Measurements from ENCODE around the gene SH3BGRL2. TPM values are rescaled to one million over a fixed set of nuclear protein-coding genes. Genes with fewer than 3 reads are reported as not detected.
A peak's percentile ranks its signal among the peaks of the same experiment; 100 is the strongest.

SH3BGRL2 gene
- total RNA-seq, 1 donor = 2.2 TPM

DNA sequence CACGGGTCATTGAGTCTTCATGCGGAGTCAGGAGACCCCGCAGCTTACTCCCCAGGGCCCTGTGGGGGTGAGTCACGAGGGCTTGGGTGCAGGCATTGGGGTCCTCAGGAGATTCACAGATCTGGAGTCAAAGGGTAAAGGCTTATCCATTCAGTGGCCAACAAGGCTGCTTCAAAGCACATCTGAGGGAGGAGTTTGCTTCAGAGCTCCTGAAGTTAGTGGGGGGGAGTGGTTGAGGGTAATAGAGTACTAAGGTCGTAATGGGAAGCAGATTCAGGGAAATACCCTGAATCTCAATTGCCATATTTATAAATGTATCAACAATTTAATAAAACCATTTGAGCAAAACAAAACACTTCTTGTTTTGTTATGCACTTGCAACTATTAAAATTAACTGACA is 37.3 kb downstream of the SH3BGRL2 start:
- Histone ChIP-seq H3K27me3 (ENCODE audit: insufficient read depth, low read length) (no peaks in the 10 kb centered on the region), H3K4me1 (ENCODE audit: insufficient read depth, low read length) (peaks cover 5% of the 10 kb centered on the region), H3K4me3 (ENCODE audit: insufficient read depth, low read length) (no peak overlapping the region), H4K20me1 (ENCODE audit: insufficient read depth, low read length) (no peaks in the 10 kb centered on the region), H3K4me2 (ENCODE audit: insufficient read depth, low read length) (no peak overlapping the region), H3K27ac (ENCODE audit: low read depth, low read length) (no peak overlapping the region), H2AFZ (ENCODE audit: low read length) (no peak overlapping the region), H3K79me2 (ENCODE audit: insufficient read depth, low read length) (no peaks in the 10 kb centered on the region), H3K36me3 (ENCODE audit: insufficient read depth, low read length) (no peaks in the 10 kb centered on the region), H3K9me3 (ENCODE audit: low read depth, low read length) (no peaks in the 10 kb centered on the region)
- DNase-seq (ENCODE audit: insufficient read length, low spot score, missing footprints) = no peak
- TF ChIP-seq, protein P1, sequence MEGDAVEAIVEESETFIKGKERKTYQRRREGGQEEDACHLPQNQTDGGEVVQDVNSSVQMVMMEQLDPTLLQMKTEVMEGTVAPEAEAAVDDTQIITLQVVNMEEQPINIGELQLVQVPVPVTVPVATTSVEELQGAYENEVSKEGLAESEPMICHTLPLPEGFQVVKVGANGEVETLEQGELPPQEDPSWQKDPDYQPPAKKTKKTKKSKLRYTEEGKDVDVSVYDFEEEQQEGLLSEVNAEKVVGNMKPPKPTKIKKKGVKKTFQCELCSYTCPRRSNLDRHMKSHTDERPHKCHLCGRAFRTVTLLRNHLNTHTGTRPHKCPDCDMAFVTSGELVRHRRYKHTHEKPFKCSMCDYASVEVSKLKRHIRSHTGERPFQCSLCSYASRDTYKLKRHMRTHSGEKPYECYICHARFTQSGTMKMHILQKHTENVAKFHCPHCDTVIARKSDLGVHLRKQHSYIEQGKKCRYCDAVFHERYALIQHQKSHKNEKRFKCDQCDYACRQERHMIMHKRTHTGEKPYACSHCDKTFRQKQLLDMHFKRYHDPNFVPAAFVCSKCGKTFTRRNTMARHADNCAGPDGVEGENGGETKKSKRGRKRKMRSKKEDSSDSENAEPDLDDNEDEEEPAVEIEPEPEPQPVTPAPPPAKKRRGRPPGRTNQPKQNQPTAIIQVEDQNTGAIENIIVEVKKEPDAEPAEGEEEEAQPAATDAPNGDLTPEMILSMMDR (IDR thresholded peaks at IDR 0.05; ENCODE audit: extremely low read depth, low read depth, low read length) = no peak

DNA sequence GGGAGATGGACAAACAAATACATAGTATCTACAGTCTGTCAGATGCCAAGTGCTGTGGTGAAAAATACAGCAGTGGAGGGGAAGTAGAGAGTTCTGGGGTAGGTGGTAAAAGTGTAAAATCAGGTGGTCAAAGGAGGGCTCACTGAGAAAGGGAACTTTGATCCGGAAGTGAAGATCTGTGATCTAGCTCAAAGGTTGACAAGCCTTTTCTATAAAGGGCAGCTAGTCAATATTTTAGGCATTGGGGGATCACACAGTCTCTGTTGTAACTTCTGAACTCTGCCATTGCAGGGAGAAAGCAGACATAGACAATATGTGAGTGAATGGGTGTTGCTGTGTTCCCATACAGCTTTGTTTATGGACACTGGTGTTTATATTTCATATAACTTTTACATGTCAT is 38.6 kb downstream of the SH3BGRL2 start:
- no peak for DNase-seq (ENCODE audit: insufficient read length, low spot score, missing footprints)
- Histone ChIP-seq H3K79me2 (ENCODE audit: insufficient read depth, low read length) (no peaks in the 10 kb centered on the region), H4K20me1 (ENCODE audit: insufficient read depth, low read length) (no peaks in the 10 kb centered on the region), H2AFZ (ENCODE audit: low read length) (no peak overlapping the region), H3K4me3 (ENCODE audit: insufficient read depth, low read length) (no peak overlapping the region), H3K27ac (ENCODE audit: low read depth, low read length) (no peak overlapping the region), H3K4me1 (ENCODE audit: insufficient read depth, low read length) (peaks cover 5% of the 10 kb centered on the region), H3K4me2 (ENCODE audit: insufficient read depth, low read length) (no peak overlapping the region), H3K36me3 (ENCODE audit: insufficient read depth, low read length) (no peaks in the 10 kb centered on the region), H3K27me3 (ENCODE audit: insufficient read depth, low read length) (no peaks in the 10 kb centered on the region), H3K9me3 (ENCODE audit: low read depth, low read length) (no peaks in the 10 kb centered on the region)
- TF ChIP-seq, protein P1 (IDR thresholded peaks at IDR 0.05; ENCODE audit: extremely low read depth, low read depth, low read length) = no peak

DNA sequence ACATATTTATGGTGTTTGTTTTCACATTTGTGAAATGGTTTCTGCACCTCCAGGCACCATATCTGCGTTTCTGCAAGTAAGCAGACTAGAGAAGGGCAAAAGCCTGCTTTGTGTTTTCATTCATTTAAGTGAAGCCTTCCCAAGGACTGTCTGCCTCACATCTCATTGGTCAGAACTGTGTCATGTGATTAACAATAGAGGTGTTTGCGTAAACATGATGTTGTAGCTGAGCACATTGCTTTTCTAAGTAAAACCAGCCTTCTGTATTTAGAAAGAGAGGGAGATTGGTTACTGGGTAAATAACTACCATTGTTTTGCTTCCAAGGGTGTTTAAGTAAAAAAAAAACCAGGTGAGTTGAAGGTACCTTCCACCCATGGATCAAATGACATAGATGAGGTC is 39.7 kb downstream of the SH3BGRL2 start:
- H3K27ac ChIP-seq (ENCODE audit: low read depth, low read length) = no peak overlapping the region
- TF ChIP-seq, protein P1 (IDR thresholded peaks at IDR 0.05; ENCODE audit: extremely low read depth, low read depth, low read length) = no peak

DNA sequence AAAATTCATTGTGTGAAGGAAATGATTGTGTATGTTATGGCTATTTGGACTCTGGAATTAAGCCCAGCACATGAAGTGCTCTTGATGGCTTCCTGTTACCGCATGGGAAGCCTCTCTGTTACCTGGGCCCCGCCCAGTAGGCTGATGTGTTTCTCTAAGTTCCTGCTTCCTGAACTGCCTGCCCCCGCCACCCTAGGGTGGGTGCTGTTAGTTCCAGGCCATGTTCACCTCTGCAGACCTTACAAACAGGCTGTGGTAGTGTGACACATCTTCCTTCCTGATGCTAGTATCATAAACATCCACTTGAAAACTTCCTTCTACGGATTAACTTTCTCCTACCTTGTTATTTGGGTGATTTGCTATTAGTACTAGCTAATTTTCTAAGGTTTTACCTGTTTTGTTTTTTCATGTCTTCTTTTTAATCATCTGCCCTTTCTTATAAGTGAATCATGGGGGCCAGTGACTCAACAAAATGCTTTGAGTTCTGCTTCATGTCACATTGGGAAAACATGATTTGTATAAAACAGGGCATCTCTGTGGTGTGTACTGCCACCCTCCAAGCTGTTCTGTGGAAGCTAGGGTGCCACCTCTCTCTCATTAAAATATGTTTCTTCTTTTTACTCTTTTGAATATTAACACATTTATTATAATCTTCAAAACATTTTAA is 40.6 kb downstream of the SH3BGRL2 start:
- Histone ChIP-seq H3K4me2 (ENCODE audit: insufficient read depth, low read length) (no peak overlapping the region), H4K20me1 (ENCODE audit: insufficient read depth, low read length) (no peaks in the 10 kb centered on the region), H3K79me2 (ENCODE audit: insufficient read depth, low read length) (no peaks in the 10 kb centered on the region), H2AFZ (ENCODE audit: low read length) (no peak overlapping the region), H3K36me3 (ENCODE audit: insufficient read depth, low read length) (no peaks in the 10 kb centered on the region), H3K27me3 (ENCODE audit: insufficient read depth, low read length) (no peaks in the 10 kb centered on the region), H3K4me1 (ENCODE audit: insufficient read depth, low read length) (peaks cover 5% of the 10 kb centered on the region), H3K27ac (ENCODE audit: low read depth, low read length) (no peak overlapping the region), H3K9me3 (ENCODE audit: low read depth, low read length) (no peaks in the 10 kb centered on the region), H3K4me3 (ENCODE audit: insufficient read depth, low read length) (no peak overlapping the region)
- DNase-seq (ENCODE audit: insufficient read length, low spot score, missing footprints) = peak; percentile 45
- TF ChIP-seq, protein P1 (IDR thresholded peaks at IDR 0.05; ENCODE audit: extremely low read depth, low read depth, low read length) = no peak

More for the DNA sequence above, 39.7 kb downstream of the SH3BGRL2 start:
- Histone ChIP-seq H3K27me3 (ENCODE audit: insufficient read depth, low read length) (no peaks in the 10 kb centered on the region), H3K4me3 (ENCODE audit: insufficient read depth, low read length) (no peak overlapping the region), H2AFZ (ENCODE audit: low read length) (no peak overlapping the region), H3K9me3 (ENCODE audit: low read depth, low read length) (no peaks in the 10 kb centered on the region), H3K4me2 (ENCODE audit: insufficient read depth, low read length) (no peak overlapping the region), H4K20me1 (ENCODE audit: insufficient read depth, low read length) (no peaks in the 10 kb centered on the region), H3K36me3 (ENCODE audit: insufficient read depth, low read length) (no peaks in the 10 kb centered on the region), H3K4me1 (ENCODE audit: insufficient read depth, low read length) (peaks cover 5% of the 10 kb centered on the region), H3K79me2 (ENCODE audit: insufficient read depth, low read length) (no peaks in the 10 kb centered on the region)
- DNase-seq (ENCODE audit: insufficient read length, low spot score, missing footprints) = no peak

Measured in osteoblast (primary cell).